Subcutaneous preadipocyte (primary cell): Measurements from ENCODE around the gene FKBP15. TPM values are rescaled to one million over a fixed set of nuclear protein-coding genes. Genes with fewer than 3 reads are reported as not detected.

Experiments used
- total RNA-seq: library from RNA; depleted of rRNA; stranded (reverse); fragments of >200 nt; gene quantifications from 2 replicates; pipeline ENCODE4 v1.2.3, GENCODE V29; 2012

The FKBP15 gene
- total RNA-seq, result 22.0 and 26.4 TPM in 2 replicates

GRCh38 chr9:113221003-113221799 is at the start of gene FKBP15, which contains the start of gene SLC31A1:
Gene FKBP15, minus strand, starts transcription at chr9:113221277. Its CDS starts 34 bp downstream, at chr9:113221243.
Gene SLC31A1, plus strand, starts transcription at chr9:113221544. Its CDS starts 34,605 bp downstream, at chr9:113256149.

GRCh38 chr9:113150670-113151611 is 70.1 kb downstream of the FKBP15 start, which contains the start of gene SLC31A2:
Gene SLC31A2, plus strand, starts transcription at chr9:113151007. Its CDS starts 68 bp downstream, at chr9:113151075.

Other genes starting within 250 kb of the FKBP15 start
- gene ZNF883, start 209.1 kb downstream of the FKBP15 start, total RNA-seq, result 0.73 and 2.0 TPM in 2 replicates
- 0.73 and 1.6 TPM in 2 replicates for gene ZFP37, start 164.6 kb downstream of the FKBP15 start, total RNA-seq
- gene SLC31A2, start 70.3 kb downstream of the FKBP15 start, total RNA-seq, result 15.6 and 22.8 TPM in 2 replicates
- gene SLC31A1, start 267 bp upstream of the FKBP15 start, total RNA-seq, result 19.1 and 22.1 TPM in 2 replicates
- 24.8 and 27.9 TPM in 2 replicates for gene CDC26, start 54.3 kb upstream of the FKBP15 start, total RNA-seq
- gene PRPF4, start 54.4 kb upstream of the FKBP15 start, total RNA-seq, result 26.5 and 41.4 TPM in 2 replicates
- under 0.01 TPM in 1 of 2 replicates, not detected in the other for gene RNF183, start 82.1 kb upstream of the FKBP15 start, total RNA-seq
- 0.73 and 0.98 TPM in 2 replicates for gene WDR31, start 119.0 kb upstream of the FKBP15 start, total RNA-seq
- gene BSPRY, start 128.3 kb upstream of the FKBP15 start, total RNA-seq, result not detected in 2 replicates
- 4.3 and 7.3 TPM in 2 replicates for gene HDHD3, start 155.7 kb upstream of the FKBP15 start, total RNA-seq
- 13.5 and 16.2 TPM in 2 replicates for gene ALAD, start 180.0 kb upstream of the FKBP15 start, total RNA-seq
- 44.5 and 52.6 TPM in 2 replicates for gene POLE3, start 189.4 kb upstream of the FKBP15 start, total RNA-seq
- gene C9orf43, start 189.5 kb upstream of the FKBP15 start, total RNA-seq, result 0.20 TPM in 1 of 2 replicates, not detected in the other
- 13.2 and 17.6 TPM in 2 replicates for gene RGS3, start 242.4 kb upstream of the FKBP15 start, total RNA-seq